ENCODE data around the gene CFAP74. TPM values are rescaled to one million over a fixed set of nuclear protein-coding genes. Genes with fewer than 3 reads are reported as not detected.
A peak's percentile ranks its signal among the peaks of the same experiment; 100 is the strongest.

The CFAP74 gene
- total and polyA plus RNA-seq, 9 of the 15 experiments (the other 6 are each of a cell fraction or from before 2014, with no cell fraction given), result 0.03 to 0.15 (median 0.05) TPM; not detected in 6

GRCh38 chr1:1914971-1915692, 88.5 kb downstream of the CFAP74 start, which contains the start of gene CALML6:
TSS of gene CALML6 (plus strand) at chr1:1915260. CDS start at chr1:1915281, 21 bp downstream.
- Histone ChIP-seq H3K9ac (ENCODE audit: insufficient read depth in 1 of 2, low read depth in 2 of 2, low read length in 2 of 2) (peak within 1 kb of the TSS in 1 of 2 experiments; percentile 74; a peak in 2 of 4 replicates), H3K9me1 (ENCODE audit: control insufficient read depth, insufficient read depth, low read length) (no peaks in the 10 kb centered on the region), H3K4me1 (replicated peaks in 1 of 2; ENCODE audit: control insufficient read depth in 2 of 2, insufficient read depth in 2 of 2, low read length in 2 of 2) (peaks cover 9 to 63% of the 10 kb centered on the region in 2 experiments), H3K4me3 (no peak within 1 kb of the TSS), H3K36me3 (ENCODE audit: control insufficient read depth, insufficient read depth, low read length) (no peaks in the 10 kb centered on the region), H4K20me1 (replicated peaks; ENCODE audit: control insufficient read depth, insufficient read depth, low read length) (0 out of 2 replicates have a peak, but pooled peaks cover 4% of the 10 kb centered on the region), H2AFZ (ENCODE audit: low read depth, low read length) (no peak within 1 kb of the TSS), H3K27me3 (ENCODE audit: control insufficient read depth in 2 of 2, insufficient read depth in 2 of 2, low read length in 2 of 2) (no peaks in the 10 kb centered on the region; a peak in 1 of 5 replicates), H3K9me3 (replicated peaks; ENCODE audit: control insufficient read depth, insufficient read depth, low read depth, low read length) (no peaks in the 10 kb centered on the region), H3K27ac (ENCODE audit: extremely low read depth, low read depth, low read length) (no peak within 1 kb of the TSS), H3K79me2 (ENCODE audit: control insufficient read depth, insufficient read depth, low read length) (no peaks in the 10 kb centered on the region), H3K4me2 (ENCODE audit: insufficient read depth, low read length) (no peak within 1 kb of the TSS)
- in situ Hi-C loops (cut with MboI) (loop anchor here (10.0 kb wide), 1 partner anchor 550 kb away; no protein-coding TSS in a partner anchor), intact Hi-C loops (cut with micrococcal nuclease) (no loop called here)
- DNase-seq (ENCODE audit: extremely low read depth in 1 of 4, low spot score in 3 of 4) (no peak), FAIRE-seq (peak; percentile 15), ATAC-seq (no peak)
- ChIA-PET CTCF (ENCODE audit: low intra/inter-chr PET ratio) (no interaction called here), POLR2A (interaction anchor here (2.5 kb wide), 1 partner anchor 14 kb away, joined by 6 read pairs; no protein-coding TSS in a partner anchor)
- BruUV-seq (replicated peaks), result no TSS peak
- TF ChIP-seq NFIC (IDR thresholded peaks at IDR 0.05) (peak; percentile 97), USF1 (CRISPR knock-in tag; IDR thresholded peaks at IDR 0.05) (0 out of 2 replicates have a peak, but pooled peaks have one; percentile 26), ZNF3 (CRISPR knock-in tag; IDR thresholded peaks at IDR 0.05) (no peak), TFAP4 (CRISPR knock-in tag; IDR thresholded peaks at IDR 0.05; ENCODE audit: borderline replicate concordance) (0 out of 2 replicates have a peak, but pooled peaks have one; percentile 30), NFIX (CRISPR knock-in tag; IDR thresholded peaks at IDR 0.05; ENCODE audit: low read depth) (peak; percentile 75), HNRNPL (IDR thresholded peaks at IDR 0.05; ENCODE audit: low read depth, low read length) (no peak), SMAD1 (IDR thresholded peaks at IDR 0.05; ENCODE audit: low read depth, low read length, partially characterized antibody) (peak; percentile 28)
- 49% methylated on average over 15 of the region's 15 CpGs for WGBS (ENCODE audit: insufficient coverage, low coverage, missing lambda C conversion rate)
